HG03378 (cell line): ENCODE results near the gene STH.
"Not testable (repeated sequence)": the region's sequence is repeated elsewhere in the genome, so short reads cannot be mapped to it uniquely, and the experiment has no call there.

ENCODE experiments used
- ATAC-seq: cut with Tn5 transposase; IDR thresholded peaks from one replicate; pipeline ENCODE4 v1.9.1; 2021; ENCODE audit warnings: mild to moderate bottlenecking, moderate library complexity; ENCODE audit not compliant: unreplicated experiment

STH gene, protein sequence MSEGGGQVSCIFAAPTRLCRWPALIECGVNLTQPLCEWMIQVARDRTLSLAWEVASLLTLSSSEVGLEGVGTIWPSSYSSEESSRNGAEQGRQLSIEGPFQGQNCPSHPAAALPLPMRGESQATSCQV

GRCh38 chr17:45998987-45999899 is at the start of gene STH:
STH (plus strand) TSS chr17:45999250; CDS start chr17:45999280, 30 bp downstream.
- ATAC-seq = no peak

DNA sequence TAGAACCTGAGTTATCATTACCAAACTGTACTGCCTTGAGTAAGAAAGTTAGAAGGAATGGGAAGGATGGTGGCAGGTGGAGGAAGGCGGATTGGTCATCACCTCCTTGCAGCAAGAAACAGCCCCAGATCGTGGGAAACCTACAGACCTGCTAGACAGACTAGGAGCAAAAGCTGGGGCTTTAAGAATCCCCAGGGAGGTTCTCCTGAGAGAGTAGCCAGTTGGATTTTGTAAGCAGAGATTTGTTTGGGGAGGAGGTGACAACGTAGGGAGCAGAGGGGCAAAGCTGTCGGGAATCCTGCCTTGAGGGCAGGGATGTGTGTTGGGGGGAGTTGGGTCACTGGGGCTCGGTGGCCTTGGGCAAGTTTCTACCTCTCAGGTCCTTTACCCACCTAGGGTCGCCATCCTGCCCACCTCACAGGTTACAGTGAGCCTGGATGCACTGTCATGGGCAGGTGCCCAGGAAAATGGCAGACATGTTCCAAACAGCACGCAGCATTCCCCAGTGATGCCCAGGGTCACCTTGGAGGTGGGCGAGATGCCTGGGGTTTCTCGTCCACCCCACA is 49.2 kb upstream of the STH start:
- no peak for ATAC-seq

DNA sequence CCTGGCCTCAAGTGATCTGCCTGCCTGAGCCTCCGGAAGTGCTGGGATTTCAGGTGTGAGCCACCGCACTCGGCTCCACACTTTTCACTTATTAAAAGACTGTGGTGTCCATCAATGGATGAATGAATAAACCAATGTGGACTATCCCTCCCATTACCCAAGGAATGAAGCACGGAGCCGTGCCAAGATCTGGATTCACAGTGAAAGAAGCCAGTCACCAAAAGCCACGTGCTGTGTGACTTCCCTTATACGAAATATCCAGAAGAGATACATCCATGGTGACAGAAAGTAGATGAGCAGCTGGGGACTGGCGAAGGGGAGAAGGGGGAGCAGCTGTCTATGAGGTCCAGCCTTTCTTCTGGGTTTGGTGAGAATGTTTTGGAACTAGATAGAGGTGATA is 48.2 kb upstream of the STH start:
- no peak for ATAC-seq

DNA sequence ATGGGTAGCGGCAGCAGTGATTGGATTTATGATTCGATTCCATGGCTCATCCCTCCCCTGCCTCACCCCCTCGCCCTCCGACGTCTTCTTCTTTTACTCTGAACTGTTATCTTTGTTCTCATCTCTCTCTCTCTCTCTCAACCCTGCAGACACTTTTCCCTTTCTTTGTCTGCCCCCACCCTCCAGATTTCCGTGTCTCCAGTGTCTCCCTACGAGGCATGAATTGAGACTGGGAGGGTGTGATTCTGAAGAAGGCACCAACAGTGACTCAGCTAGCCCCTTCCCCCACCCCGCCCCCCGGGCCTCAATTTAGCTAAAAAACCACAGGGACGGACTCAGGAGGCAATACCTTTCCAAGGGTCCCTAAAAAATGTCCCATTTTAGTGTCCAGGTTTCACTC is 47.6 kb upstream of the STH start:
- no peak for ATAC-seq

- no peak for ATAC-seq
Observed at GRCh38 chr17:45951941-45952340, 47.1 kb upstream of the STH start.

- no peak for ATAC-seq
Observed at GRCh38 chr17:45952814-45953320, 46.2 kb upstream of the STH start.

DNA sequence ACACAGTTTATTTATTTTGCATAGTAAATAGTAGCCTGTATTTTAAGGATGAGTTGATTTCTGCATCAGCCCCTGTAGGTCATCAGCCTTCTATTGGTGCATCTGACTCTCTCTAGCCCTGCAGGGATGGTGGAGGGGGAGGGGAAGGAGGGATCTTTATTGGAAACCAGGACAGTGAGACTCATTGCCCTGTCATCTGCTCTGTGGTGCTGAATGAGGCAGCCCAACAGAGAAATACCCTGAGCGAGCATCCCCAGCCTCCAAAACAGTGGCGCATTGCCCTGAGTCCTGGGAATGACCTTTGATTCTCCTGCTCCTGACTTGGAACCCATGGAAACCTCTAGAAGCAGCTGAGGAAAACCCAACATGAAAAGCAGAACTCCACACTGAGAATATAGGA is 45.5 kb upstream of the STH start:
- no peak for ATAC-seq

- no peak for ATAC-seq
Observed at GRCh38 chr17:45954914-45955313, 44.1 kb upstream of the STH start.

DNA sequence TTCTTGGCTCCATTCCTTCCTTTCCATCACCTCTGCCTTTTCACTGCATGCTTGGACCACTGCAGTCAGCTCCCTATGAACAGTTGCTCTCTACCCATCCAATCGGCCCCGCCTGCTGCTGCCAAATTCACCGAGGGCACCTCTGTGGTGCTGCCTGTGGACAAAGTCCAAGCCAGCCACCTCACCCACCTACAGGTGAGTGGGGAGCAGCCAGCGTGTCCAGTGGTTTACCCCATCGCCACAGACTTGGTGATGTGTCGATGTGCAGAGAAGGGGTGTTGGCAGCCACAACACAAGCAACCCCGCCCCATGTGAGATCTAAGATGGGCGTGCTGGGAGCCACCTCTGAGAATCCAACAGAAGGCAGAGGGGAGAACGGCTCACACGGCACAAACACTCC is 43.7 kb upstream of the STH start:
- no peak for ATAC-seq

GRCh38 chr17:45956090-45956489 is 43.0 kb upstream of the STH start:
- no peak for ATAC-seq

- not testable (repeated sequence) for ATAC-seq
Observed at GRCh38 chr17:45956746-45957145, 42.3 kb upstream of the STH start.

GRCh38 chr17:45958307-45958706 is 40.7 kb upstream of the STH start:
- no peak for ATAC-seq

DNA sequence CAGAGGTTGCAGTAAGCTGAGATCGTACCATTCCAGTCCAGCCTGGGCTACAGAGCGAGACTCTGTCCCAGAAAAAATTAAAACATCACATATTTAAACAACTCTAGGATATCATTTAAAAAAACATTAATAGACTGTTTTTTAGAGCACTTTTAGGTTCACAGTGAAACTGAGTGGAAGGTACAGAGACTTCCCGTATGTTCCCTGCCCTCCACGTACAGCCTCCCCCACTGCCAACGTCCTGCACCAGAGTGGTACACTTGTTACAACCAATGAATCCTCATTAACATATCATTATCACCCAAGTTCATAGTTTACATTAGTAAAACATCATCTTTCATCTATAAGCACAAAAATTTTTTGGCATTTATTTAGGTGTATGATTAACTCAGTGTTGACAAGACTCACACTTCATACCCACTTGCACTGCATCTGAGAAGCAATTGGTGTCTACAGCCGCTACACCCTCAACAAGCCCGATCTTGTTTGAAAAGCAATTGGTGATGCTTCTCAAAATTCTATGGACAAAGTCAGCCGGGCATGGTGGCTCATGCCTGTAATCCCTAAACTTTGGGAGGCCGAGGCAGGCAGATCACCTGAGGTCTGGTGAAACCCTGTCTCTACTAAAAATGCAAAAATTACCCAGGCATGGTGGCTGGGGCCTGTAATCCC is 39.9 kb upstream of the STH start:
- no peak for ATAC-seq

DNA sequence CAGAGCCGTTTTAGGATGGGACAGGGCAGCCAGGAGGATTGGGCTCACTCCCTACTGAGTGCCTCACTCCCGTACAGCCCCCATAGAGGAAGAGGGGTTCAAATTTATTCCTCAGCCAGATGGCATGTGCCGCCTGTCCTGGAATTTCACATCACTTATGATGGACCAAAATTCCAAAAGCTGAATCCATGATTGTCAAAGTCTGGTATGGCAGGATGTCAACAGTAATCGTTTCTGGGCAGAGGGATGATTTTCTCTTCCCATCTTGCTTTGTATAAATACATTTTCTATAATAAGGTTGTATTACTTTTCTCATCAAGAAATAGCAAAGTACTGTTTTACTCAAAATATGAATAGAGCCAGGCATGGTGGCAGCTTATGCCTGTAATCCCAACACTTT is 38.7 kb upstream of the STH start:
- ATAC-seq = no peak

DNA sequence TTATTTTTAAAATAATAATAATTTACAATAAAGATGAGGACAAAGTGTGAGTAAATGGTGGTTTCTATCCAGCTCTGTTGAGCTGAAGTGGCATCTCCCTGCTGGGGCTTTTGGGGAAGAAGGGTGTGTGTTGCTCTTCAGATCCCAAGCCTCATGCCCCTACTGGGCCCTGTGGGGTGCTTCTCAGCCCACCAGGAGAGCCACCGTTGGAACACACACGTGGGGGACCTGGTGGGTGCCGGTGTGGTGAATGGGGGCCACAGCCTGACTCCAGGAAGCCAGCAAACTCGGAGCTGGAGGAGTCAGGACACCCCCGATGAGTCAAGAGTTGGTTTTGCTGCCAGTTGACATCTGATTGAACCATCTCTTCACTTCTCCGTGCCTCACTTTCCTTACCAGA is 37.8 kb upstream of the STH start:
- ATAC-seq = no peak

DNA sequence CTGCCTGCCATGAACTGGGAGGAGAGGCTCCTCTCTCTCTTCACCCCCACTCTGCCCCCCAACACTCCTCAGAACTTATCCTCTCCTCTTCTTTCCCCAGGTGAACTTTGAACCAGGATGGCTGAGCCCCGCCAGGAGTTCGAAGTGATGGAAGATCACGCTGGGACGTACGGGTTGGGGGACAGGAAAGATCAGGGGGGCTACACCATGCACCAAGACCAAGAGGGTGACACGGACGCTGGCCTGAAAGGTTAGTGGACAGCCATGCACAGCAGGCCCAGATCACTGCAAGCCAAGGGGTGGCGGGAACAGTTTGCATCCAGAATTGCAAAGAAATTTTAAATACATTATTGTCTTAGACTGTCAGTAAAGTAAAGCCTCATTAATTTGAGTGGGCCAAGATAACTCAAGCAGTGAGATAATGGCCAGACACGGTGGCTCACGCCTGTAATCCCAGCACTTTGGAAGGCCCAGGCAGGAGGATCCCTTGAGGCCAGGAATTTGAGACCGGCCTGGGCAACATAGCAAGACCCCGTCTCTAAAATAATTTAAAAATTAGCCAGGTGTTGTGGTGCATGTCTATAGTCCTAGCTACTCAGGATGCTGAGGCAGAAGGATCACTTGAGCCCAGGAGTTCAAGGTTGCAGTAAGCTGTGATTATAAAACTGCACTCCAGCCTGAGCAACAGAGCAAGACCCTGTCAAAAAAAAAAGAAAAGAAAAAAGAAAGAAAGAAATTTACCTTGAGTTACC is 36.7 kb upstream of the STH start:
- no peak for ATAC-seq

- ATAC-seq = no peak
Observed at GRCh38 chr17:45963283-45963682, 35.8 kb upstream of the STH start.

DNA sequence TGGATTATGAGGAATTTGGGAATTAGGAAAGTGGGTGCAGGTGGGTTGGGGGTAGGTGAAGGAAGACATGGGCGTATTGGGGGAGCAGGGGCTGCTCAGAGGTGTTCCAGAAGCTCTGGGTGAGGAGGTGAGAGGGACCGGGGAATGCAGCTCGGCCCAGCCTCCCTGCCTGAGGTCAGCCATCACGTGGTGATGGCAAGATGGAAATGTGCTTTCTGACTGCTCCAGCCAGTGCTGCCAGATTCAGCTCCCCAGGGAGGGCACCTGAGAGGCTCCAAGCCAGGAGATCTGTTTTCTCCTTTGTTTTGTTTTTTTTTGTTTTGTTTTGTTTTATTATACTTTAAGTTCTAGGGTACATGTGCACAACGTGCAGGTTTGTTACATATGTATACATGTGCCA is 35.2 kb upstream of the STH start:
- ATAC-seq = no peak

DNA sequence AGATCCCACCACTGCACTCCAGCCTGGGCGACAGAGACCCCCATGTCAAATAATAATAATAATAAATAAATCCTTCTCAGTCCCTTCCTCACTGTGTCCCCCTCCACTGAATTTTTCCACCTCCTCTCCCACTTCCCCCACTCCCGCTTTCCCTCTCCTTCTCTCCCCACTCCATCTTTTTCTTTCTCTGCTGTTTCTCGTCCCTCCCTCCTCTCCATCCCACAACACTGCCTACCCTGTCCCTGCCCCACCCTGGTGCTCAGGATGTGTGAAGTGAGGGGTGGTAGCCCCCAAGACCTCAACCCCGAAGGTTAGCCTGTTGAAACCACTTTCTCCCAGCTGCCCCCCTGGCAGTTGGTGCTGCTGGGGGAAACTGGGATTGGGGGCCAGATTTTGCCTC is 34.4 kb upstream of the STH start:
- ATAC-seq = no peak

DNA sequence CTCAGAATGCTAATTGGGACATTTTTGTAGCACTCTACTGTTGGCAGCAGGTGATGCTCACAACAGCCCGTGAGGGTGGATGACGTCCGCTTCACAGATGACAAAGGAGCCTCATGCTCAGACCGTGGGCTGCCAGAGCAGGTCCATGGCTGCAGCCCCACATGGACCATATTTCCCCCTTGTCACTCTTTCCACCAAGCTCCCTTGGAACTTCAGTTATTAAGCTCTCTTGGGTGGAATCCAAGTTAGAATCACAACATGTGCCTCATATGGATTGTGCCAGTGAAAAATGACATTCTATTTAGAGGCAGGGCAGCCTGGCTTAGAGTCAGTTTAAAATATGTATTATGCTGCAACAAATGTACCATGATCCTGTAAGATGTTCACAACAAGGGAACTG is 33.2 kb upstream of the STH start:
- no peak for ATAC-seq
